GM21360 (cell line): Measurements from ENCODE around the gene AKAP8L.

ENCODE experiments used
- ATAC-seq: cut with Tn5 transposase; IDR thresholded peaks from one replicate; pipeline ENCODE4 v1.9.1; 2021; ENCODE audit warnings: mild to moderate bottlenecking, moderate library complexity; ENCODE audit not compliant: unreplicated experiment

The AKAP8L gene

GRCh38 chr19:15394426-15394825, 24.4 kb downstream of the AKAP8L start:
- no peak for ATAC-seq

GRCh38 chr19:15393963-15394362, 24.8 kb downstream of the AKAP8L start:
- ATAC-seq: no peak

GRCh38 chr19:15390814-15391213, 28.0 kb downstream of the AKAP8L start:
- ATAC-seq: no peak

- no peak for ATAC-seq
These were observed 36.9 kb downstream of the AKAP8L start for GRCh38 chr19:15381864-15382263.

- no peak for ATAC-seq
These were observed 37.4 kb downstream of the AKAP8L start for GRCh38 chr19:15381429-15381828.

- peak; percentile 43 for ATAC-seq
These were observed 38.7 kb downstream of the AKAP8L start for GRCh38 chr19:15379999-15380647.

- peak; percentile 69 for ATAC-seq
These were observed 39.4 kb downstream of the AKAP8L start, which contains the start of gene AKAP8 for GRCh38 chr19:15379083-15379998. Gene AKAP8, minus strand, starts transcription at chr19:15379787. Its CDS starts 56 bp downstream, at chr19:15379731.

- ATAC-seq: no peak
These were observed 40.2 kb downstream of the AKAP8L start for GRCh38 chr19:15378534-15379082.

- ATAC-seq: no peak
These were observed 43.9 kb downstream of the AKAP8L start for GRCh38 chr19:15374796-15375440.

GRCh38 chr19:15374105-15374651, 44.6 kb downstream of the AKAP8L start:
- no peak for ATAC-seq

GRCh38 chr19:15373644-15374043, 45.1 kb downstream of the AKAP8L start:
- ATAC-seq: no peak

- no peak for ATAC-seq
These were observed 45.9 kb downstream of the AKAP8L start for GRCh38 chr19:15372891-15373301.

GRCh38 chr19:15372470-15372869, 46.3 kb downstream of the AKAP8L start:
- ATAC-seq: no peak

GRCh38 chr19:15371786-15372380, 46.9 kb downstream of the AKAP8L start:
- ATAC-seq: no peak

GRCh38 chr19:15371119-15371518, 47.7 kb downstream of the AKAP8L start:
- no peak for ATAC-seq

- ATAC-seq: no peak
These were observed 49.2 kb downstream of the AKAP8L start for GRCh38 chr19:15369594-15369891.

GRCh38 chr19:15368798-15369593, 49.8 kb downstream of the AKAP8L start:
- ATAC-seq: no peak

GRCh38 chr19:15368051-15368632, 50.6 kb downstream of the AKAP8L start:
- no peak for ATAC-seq

- no peak for ATAC-seq
These were observed 51.3 kb downstream of the AKAP8L start for GRCh38 chr19:15367439-15367838.

GRCh38 chr19:15365264-15365663, 53.5 kb downstream of the AKAP8L start:
- ATAC-seq: no peak
